HG02610 (cell line): ENCODE measurements around the gene LRRC19.

ENCODE experiments used
- ATAC-seq: cut with Tn5 transposase; IDR thresholded peaks from one replicate; pipeline ENCODE4 v1.9.1; 2021; ENCODE audit warnings: mild to moderate bottlenecking, moderate library complexity; ENCODE audit not compliant: unreplicated experiment

The LRRC19 gene, protein sequence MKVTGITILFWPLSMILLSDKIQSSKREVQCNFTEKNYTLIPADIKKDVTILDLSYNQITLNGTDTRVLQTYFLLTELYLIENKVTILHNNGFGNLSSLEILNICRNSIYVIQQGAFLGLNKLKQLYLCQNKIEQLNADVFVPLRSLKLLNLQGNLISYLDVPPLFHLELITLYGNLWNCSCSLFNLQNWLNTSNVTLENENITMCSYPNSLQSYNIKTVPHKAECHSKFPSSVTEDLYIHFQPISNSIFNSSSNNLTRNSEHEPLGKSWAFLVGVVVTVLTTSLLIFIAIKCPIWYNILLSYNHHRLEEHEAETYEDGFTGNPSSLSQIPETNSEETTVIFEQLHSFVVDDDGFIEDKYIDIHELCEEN

DNA sequence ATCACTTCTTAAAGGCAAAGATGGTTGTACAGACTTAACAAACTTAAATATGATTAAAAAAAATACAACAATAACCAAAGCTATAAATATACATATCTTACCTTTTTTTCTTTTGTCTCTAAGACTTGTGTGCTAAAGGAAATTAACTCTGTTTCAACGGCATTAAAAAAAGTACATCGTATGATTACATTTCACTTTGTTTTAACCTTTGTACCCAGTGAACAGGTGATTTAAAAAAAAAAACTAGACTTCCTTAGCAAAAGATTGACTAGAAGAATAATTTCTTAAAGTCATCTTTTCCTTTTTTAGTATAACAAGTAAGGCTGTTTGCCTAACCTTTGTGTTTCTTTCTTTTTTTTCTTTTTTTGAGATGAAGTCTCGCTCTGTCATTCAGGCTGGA, at the start of gene LRRC19:
LRRC19 (minus strand) TSS at position 182 of the 400 bp plus-strand sequence. CDS start 5,978 bp downstream, outside the sequence.
- ATAC-seq: no peak

DNA sequence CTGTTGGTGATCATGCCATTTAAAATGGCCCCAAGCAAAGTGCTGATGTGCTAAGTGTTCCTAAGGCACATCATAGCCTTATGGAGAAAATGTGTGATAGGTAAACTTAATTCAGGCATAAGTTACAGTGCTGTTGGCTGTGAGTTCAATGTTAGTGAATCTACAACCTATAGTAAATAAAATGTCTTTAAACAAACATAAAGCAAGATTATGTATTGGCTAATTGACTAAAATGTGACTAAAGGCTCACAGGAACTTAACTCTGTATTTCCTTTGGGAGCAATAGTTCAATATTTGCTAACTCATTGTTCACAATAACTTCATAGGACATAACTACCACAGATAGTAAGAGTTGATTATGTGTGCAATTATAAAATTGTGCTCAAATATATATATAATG, 49.4 kb upstream of the LRRC19 start:
- ATAC-seq: no peak

DNA sequence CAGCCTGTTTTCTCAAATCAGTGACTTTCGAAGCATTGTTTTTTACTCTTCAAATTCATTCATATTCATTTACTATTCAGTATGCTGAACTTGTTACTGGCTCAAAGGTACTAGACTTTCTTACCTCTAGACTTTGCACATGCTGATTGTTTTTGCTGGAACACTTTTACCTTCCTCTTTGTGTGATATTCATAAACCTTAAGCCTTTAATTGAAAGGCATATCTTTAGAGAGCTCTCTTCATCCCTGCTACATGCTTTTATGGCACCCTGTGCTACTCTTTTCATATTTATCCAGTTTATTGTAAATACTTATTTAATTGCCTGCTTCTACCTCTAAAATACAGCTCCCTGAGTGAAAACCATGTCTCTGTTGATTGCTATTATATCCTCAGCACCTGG, 48.7 kb upstream of the LRRC19 start:
- no peak for ATAC-seq

DNA sequence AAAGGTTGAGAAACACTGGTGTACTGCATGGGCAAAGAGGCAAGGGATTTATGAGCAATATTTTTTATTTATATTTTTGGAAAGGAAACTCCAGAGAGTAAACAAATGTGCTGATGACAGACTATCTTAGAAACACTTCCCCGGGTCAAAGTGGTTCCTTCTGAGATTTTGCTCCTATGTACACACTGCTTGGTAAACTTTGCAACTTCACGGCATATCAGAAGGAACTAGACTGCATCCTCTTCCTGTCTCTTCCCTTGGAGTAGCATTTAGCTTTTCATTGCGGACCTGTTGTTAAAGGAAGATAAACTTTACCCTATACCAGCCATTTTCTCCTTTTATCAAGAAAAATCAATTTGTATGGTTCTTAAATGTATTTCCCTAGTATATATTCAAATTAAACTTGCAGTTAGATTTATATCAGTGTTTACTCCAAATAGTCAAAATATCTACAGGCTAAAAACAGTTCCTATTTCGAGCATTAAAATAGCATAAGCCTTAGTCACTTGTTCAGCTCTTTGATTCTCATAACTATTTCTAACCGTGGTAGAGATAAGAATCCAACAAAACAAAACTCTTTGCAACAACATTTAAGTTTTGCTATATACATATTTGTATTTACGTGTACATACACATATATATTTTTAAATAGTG, 48.0 kb upstream of the LRRC19 start:
- ATAC-seq: no peak

DNA sequence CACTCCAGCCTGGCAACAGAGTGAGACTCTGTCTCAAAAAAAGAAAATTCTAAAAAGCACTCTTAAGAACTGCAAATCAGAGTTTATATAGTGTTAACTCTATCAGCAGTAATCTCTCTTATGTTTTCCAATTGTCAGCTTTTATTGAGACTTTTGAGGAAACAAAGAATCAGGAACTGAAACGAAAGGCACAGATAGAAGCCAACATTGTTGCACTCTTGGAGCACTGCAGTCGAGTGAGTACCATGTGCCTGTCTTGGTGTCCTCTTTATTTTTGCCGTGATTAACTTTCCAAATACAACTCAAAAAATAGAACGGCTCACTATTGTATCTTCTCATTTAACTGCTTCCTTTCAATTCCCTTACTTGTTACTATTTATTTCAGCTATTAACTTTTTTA, 41.7 kb upstream of the LRRC19 start:
- no peak for ATAC-seq

DNA sequence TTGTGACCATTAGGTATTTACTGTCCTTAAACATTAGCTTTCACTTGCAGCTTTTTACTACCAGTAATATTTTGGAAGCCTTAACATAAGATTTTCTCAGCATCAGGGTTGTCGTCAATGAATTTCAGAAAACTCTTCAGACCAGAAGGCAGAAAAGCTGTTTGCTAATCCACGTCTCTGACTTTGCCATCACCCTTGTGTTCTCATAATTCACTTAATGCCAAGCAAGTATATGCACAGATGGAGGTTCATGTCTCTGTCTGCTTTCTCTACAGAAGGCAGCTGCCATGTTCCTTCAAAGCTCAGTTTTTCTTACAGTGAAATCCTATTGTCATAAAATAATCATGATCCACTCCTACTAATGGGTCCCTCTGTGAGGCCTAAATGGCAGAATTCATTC, 37.7 kb upstream of the LRRC19 start:
- no peak for ATAC-seq

DNA sequence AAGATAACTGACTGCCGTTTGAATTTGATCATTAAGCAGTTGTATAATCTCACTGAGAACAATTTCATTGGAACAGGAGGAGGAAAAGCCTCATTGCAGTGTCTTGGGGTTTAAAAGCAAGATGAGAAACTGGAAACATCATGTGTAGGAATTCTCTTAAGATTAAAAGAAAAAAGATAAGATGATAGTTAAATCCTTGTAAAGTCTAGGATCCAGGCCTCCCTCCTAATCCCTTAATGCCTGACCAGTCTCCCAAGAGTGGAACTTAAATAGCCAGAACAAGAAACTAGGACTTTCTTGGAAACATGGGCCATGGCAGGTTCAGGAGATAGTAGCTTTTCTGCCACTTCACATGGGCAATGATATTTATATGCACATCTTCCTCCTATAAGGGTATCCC, 37.0 kb upstream of the LRRC19 start:
- no peak for ATAC-seq

DNA sequence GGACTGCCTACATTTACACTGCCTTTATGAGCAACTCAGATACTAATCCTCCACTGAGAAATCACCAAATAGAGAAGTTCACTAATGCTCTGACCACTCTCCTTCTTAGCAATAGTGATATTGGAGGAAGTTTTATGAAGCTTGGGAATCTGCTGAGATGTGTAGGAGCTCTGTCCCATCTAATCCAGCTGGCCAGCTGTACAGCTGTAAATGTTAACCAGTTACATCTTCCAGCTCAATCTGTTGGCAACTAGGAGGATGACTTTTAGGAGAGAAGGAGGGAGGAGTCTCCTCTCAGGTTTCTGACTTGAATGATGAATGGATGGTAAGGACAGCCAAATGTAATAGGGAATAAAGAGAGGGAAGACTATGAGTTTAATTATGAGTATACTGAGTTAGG, 36.3 kb upstream of the LRRC19 start:
- ATAC-seq: no peak

DNA sequence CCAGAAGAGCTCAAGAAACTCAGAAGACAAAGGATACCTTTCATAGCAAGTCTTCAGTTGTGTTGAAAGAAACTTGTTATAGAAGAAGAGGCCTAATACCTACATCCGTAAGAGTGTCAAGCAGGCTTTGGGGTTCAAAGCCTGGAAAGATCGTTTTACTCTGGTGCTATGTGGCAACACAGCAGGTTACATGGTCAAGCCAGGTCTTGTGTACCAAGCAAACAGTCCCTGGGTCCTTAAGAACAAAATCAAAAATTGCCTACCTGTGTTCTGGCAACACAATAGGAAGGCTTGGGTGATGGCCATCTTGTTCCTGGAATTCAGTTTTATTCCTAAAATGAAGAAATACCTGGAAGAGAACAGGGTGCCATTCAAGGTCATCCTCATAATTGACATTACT, 32.0 kb upstream of the LRRC19 start:
- no peak for ATAC-seq

DNA sequence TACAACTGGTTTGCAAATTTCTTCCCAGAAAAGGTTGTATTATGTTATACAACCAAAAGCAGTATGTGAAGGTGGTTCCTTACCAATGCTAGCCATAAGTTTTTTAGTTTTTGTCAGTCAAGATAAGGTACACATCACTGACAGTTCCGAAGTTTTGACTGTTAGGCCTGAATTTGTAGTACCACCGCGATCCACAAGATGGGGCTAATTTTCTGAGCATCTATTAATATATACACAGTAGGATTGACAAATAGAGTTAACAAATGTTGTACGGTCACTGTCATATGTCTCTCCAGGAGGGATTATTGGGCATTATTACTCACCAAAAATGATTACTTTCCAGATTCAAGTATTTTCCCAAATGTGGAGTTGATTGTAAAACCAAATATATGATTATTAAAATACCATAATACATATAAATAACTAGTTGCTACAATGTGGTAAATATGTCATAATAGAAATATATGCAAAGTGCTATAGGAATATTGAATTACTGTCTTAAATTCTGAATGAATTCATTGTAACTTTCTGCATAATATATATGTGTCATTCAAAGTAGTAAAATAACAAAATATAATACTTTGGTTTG, 28.4 kb upstream of the LRRC19 start:
- peak; percentile 86 for ATAC-seq

DNA sequence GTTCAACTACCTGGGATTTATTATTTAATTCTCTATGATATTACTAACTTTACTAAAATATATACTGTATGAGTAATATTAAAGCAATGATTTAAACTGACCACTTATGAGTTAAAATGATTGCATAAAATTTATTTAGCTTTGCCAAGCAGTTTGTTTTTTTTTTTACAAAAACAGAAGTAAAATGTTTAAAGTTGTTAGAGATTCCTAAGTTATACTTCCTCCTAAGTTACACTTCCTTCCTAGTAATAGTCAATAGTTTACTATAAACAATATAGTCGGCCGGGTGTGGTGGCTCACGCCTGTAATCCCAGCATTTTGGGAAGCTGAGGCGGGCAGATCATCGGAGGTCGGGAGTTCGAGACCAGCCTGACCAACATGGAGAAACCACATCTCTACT, 23.7 kb upstream of the LRRC19 start:
- no peak for ATAC-seq

DNA sequence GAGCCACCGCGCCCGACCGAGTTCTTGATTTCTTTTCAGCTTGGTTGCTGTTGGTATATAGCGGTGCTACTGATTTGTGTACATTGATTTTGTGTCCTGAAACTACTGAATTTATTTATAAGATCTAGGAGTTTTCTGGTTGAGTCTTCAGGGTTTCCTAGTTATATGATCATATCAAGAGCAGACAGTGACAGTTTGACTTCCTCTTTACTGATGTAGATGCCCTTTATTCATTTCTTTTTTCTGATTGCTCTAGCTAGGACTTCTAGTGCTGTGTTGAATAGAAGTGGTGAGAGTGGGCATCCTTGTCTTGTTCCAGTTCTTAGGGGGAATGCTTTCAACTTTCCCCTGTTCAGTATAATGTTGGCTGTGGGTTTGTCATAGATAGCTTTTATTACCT, 17.4 kb upstream of the LRRC19 start:
- ATAC-seq: no peak

DNA sequence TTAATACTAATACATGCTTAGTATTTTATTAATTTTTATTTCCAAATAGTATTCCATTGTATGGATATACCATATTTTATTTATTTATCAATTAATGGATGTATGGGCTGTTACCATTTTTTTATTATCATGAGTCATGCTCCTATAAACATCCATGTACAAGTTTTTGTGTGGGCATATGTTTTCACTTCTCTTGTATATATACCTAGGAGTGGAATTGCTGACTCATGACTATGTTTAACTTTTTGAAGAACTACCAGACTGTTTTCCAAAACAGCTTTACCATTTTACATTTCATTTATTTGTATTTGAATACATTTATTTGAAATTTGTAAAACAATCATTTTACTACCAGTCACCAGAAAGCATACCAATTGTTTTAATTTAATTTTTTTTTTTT, 14.1 kb upstream of the LRRC19 start:
- no peak for ATAC-seq

DNA sequence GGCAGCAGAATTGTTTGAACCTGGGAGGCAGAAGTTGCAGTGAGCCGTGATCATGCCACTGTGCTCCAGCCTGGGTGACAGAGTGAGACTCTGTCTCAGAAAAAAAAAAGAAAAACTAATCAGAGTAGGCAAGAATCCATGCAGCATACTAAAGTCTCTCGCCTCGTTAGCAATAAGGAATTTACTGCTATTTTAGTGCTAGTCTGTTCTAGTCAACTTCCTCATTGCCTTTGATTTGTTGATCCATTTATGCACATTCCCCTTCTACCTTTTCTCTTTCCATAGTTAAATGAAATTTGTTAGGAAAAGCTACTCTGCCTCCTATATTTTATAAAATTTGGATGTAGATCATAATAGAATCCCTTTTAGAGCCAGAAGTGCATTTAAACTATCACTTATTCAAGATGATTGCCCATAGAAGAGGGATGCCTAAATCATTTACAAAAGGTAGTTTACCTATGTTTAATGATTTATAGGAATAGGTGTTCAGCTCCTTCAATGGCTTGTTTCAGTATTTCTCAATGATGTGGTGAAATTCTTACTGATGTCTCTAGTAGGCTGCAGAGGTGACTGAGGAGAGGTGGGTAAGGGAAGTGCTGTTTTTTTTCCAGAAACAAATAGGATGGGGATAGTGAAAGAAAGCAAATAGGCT, 1.9 kb downstream of the LRRC19 start:
- no peak for ATAC-seq

DNA sequence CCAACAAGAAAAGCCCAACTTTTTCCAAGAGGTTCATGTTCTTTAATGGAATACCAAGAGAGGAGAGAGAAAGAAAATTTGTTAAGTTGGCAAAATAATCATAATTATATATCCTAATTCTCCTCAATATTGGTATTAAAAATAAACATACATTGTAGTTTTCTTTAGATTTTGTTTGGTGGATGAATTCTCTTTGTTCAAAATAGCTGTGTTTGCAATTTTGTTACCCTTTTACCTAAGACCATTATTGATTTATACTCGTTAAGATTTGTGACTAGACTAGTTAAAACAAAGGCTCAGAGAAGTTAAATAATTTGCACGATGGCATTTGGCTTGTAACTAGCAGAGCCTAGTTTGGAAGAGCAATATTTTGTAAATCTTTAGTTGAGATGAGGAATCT, 9.7 kb downstream of the LRRC19 start:
- no peak for ATAC-seq

DNA sequence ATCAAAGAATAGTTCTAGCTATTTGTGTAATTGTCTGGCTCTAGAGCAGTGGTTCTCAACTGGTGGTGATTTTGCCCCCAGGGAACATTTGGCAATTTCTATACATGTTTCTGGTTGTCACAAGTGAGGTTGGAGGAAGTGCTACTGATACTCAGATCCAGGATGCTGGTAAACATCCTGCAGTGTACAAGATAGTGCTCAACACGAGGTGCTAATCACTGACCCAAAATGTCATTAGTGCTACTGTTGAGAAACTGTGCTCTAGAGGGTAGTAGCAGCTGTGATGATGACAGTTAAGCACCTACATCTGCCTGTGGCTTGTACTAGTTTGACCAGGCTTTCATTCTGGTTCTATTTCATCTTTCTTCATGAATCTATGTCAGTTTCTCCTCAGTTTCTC, 22.1 kb downstream of the LRRC19 start:
- no peak for ATAC-seq

DNA sequence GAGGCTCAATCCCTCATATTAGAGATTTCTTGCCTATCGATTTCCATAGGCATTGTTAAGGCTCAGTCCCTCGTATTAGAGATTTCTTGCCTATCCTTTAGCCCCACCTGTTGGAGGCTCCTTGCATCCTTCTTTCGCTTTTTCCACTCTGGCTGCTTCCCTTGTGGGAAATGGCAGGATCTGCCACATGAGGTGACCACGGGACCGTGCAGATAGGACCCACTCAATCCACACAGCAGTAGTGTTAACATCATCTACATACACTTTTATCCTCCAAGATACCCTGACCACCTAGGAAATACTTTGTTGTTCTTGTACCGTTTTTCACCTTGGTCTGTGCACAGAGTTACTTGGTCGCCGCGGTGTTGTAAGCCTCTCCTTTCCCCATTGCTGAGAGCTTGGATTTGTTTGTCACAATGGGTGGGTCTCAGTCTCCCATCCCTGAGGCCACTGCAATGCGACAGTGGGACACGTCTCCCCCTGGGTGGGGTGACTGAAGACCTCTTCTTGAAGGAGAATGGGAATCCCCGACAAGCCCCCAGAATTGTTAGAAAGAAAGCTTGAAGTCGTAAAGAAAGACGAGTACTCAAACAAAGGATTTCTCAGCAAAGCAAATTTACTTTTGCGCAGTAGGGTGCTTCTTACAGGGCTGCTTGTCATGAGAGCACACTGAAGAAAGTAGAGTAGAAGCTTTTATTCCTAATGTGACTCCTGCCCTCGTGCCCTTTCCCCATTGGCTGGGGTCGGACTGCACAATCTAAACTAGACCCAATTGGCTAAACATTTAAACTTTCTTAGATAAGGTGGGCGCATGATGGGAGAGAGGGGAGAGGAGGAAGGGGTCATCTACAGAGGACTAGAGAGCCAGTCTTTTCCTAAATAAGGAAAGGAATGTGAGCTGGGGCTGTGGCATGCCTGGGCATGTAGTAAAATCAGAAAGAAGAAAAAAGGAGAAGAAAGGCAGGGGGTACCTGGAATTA, 29.5 kb downstream of the LRRC19 start:
- no peak for ATAC-seq

DNA sequence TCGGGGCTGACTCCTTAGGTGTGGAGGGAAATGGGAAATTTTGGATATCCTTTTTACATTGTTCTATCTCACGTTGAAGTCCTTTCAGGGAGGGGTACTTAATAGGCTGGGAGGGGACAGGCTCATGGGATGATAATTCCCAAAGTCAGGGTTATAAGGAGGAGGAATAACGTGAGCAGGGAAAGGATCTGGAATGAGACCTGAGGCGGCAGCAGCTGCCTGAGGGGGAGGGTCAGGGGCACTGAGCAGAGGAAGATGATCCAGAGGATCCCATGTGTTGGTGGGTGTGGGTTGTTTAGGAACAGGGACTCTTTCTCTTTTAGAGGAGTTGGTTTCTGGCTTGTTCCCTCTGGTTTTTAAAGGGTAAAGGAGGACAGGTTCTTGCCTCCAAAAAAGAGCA, 30.5 kb downstream of the LRRC19 start:
- no peak for ATAC-seq

DNA sequence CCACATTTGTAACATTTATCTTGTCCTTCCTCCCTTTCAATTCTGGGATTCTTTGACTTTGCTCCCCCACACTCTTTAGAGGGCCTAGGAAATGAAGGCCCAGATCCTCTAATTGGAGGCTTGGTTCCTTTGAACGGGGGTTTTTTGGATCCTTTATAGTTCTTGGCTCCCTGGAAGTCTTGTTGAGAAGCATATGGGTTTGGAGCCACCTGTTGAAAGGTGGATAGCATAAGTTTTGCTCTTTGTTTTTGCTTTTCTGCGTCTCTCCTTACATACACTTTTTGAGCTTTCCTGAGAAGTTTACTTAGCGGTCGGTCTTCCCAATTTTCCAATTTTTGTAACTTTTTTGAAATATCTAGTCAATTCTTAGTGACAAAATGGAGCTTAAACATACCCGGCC, 31.5 kb downstream of the LRRC19 start:
- ATAC-seq: no peak

DNA sequence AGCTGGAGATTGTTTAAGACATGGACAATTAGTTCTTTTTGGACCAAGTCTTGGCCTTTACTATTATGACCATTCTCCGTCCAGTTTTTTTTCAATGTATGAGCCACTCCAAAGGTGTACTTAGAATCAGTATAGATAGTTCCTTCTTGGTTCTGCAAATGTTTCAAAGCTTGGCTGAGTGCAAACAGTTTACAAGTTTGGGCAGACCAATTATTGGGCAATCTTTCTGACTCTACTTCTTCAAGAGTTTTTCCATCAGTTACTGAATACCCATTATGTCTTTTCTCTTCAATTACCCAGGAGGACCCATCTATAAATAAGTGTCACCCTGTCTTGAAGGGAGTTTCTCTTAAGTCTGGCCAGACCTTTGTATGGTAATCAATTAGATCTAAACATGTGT, 33.8 kb downstream of the LRRC19 start:
- no peak for ATAC-seq

DNA sequence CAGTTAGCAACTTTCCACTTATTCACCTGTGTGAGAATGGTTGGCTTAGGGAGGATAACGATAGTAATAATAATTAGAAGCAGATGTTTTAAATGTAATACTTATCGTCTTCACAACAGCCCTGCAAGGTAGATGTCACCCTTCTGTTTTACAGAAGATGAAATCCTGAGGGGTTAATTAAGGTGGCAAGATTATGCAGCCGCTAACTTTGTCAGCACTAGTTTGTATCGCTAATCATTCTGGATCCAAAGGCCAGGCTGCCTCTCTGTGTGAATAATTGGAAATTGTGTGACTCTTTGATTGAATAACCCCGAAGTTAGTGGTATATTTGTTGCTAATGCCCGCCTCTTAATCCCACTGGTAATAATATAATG, 48.6 kb downstream of the LRRC19 start:
- ATAC-seq: no peak
